PFSK-1 (cell line): ENCODE measurements around the gene KCNQ1.

Experiments used
- POLR2AphosphoS5 ChIP-seq: IDR thresholded peaks from 2 replicates; pipeline ENCODE4 v1.6.1; 2012; ENCODE audit warnings: low read depth, mild to moderate bottlenecking, control low read depth, low read length, moderate library complexity
- REST ChIP-seq, 2 experiments: IDR thresholded peaks; 2 replicates each; pipeline versions ENCODE4 v1.6.1 to v1.8.0; 2011 to 2012; ENCODE audit warnings: low read depth in 2 of 2, low read length in 2 of 2, control low read depth in 1 of 2, inconsistent platforms in 1 of 2, mild to moderate bottlenecking in 1 of 2, moderate library complexity in 1 of 2; ENCODE audit not compliant: insufficient read depth in 1 of 2
- TAF1 ChIP-seq: IDR thresholded peaks from 2 replicates; pipeline ENCODE4 v1.6.1; 2012; ENCODE audit warnings: low read length, control low read depth, borderline replicate concordance; ENCODE audit not compliant: insufficient read depth

- TF ChIP-seq TAF1 (no peak), POLR2AphosphoS5 (no peak), REST (IDR thresholded peaks at IDR 0.05; ENCODE audit: insufficient read depth in 1 of 2, low read depth in 2 of 2, low read length in 2 of 2) (no peak)
Measured at GRCh38 chr11:2475136-2475918, 30.5 kb downstream of the KCNQ1 start.
